ENCODE measurements around the gene NKAIN2.
A peak's percentile ranks its signal among the peaks of the same experiment; 100 is the strongest.

The NKAIN2 gene

DNA sequence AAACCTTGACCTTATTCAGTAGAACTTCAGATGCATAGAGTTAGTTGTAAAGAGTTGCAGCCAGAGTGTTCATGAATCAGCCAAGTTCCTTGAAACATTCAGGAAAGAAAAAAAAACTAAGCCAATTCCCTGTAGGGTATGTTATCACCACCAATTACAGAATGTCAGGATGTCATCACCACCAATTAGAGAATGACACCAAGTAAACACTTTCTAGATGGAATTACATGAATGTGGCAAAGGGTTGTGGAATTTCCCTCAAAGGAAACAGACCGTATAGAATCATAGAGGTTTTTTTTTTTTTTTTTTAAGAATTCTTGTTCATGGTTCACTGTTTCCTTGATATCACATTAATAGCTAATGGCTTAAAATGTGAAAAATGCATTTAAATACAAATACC, 686.5 kb downstream of the NKAIN2 start (continued):
- no peak for TF ChIP-seq ZNF664 (tag by site-specific recombination; IDR thresholded peaks at IDR 0.05)
- TF ChIP-seq MYNN (tag by site-specific recombination; IDR thresholded peaks at IDR 0.05; ENCODE audit: borderline replicate concordance) = no peak
- TF ChIP-seq, protein P1, sequence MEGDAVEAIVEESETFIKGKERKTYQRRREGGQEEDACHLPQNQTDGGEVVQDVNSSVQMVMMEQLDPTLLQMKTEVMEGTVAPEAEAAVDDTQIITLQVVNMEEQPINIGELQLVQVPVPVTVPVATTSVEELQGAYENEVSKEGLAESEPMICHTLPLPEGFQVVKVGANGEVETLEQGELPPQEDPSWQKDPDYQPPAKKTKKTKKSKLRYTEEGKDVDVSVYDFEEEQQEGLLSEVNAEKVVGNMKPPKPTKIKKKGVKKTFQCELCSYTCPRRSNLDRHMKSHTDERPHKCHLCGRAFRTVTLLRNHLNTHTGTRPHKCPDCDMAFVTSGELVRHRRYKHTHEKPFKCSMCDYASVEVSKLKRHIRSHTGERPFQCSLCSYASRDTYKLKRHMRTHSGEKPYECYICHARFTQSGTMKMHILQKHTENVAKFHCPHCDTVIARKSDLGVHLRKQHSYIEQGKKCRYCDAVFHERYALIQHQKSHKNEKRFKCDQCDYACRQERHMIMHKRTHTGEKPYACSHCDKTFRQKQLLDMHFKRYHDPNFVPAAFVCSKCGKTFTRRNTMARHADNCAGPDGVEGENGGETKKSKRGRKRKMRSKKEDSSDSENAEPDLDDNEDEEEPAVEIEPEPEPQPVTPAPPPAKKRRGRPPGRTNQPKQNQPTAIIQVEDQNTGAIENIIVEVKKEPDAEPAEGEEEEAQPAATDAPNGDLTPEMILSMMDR (tag by site-specific recombination; IDR thresholded peaks at IDR 0.05) = no peak
- TF ChIP-seq SCRT1 (tag by site-specific recombination; IDR thresholded peaks at IDR 0.05; ENCODE audit: borderline replicate concordance) = no peak
- TF ChIP-seq ZNF529 (tag by site-specific recombination; IDR thresholded peaks at IDR 0.05; ENCODE audit: insufficient replicate concordance) = no peak
- TF ChIP-seq MEIS1 (CRISPR knock-in tag; IDR thresholded peaks at IDR 0.05; ENCODE audit: borderline replicate concordance) = no peak
- no peak for TF ChIP-seq ZNF792 (tag by site-specific recombination; IDR thresholded peaks at IDR 0.05)
- no peak for TF ChIP-seq BCL11B (tag by site-specific recombination; IDR thresholded peaks at IDR 0.05; ENCODE audit: low read depth)
- TF ChIP-seq ZNF16 (tag by site-specific recombination; IDR thresholded peaks at IDR 0.05; ENCODE audit: low read depth) = no peak
- no peak for TF ChIP-seq ZNF19 (tag by site-specific recombination; IDR thresholded peaks at IDR 0.05; ENCODE audit: low read depth)
- TF ChIP-seq, protein P2, sequence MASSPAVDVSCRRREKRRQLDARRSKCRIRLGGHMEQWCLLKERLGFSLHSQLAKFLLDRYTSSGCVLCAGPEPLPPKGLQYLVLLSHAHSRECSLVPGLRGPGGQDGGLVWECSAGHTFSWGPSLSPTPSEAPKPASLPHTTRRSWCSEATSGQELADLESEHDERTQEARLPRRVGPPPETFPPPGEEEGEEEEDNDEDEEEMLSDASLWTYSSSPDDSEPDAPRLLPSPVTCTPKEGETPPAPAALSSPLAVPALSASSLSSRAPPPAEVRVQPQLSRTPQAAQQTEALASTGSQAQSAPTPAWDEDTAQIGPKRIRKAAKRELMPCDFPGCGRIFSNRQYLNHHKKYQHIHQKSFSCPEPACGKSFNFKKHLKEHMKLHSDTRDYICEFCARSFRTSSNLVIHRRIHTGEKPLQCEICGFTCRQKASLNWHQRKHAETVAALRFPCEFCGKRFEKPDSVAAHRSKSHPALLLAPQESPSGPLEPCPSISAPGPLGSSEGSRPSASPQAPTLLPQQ (tag by site-specific recombination; IDR thresholded peaks at IDR 0.05) = peak; percentile 39; the same call in 1 of the 2 replicates
- TF ChIP-seq, protein P3, sequence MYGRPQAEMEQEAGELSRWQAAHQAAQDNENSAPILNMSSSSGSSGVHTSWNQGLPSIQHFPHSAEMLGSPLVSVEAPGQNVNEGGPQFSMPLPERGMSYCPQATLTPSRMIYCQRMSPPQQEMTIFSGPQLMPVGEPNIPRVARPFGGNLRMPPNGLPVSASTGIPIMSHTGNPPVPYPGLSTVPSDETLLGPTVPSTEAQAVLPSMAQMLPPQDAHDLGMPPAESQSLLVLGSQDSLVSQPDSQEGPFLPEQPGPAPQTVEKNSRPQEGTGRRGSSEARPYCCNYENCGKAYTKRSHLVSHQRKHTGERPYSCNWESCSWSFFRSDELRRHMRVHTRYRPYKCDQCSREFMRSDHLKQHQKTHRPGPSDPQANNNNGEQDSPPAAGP (tag by site-specific recombination; IDR thresholded peaks at IDR 0.05) = no peak
- TF ChIP-seq, protein P4, sequence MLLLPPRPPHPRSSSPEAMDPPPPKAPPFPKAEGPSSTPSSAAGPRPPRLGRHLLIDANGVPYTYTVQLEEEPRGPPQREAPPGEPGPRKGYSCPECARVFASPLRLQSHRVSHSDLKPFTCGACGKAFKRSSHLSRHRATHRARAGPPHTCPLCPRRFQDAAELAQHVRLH (tag by site-specific recombination; IDR thresholded peaks at IDR 0.05) = no peak
- TF ChIP-seq ZNF175 (tag by site-specific recombination; IDR thresholded peaks at IDR 0.05) = no peak
- peak; percentile 75 for TF ChIP-seq ZBTB17 (tag by site-specific recombination; IDR thresholded peaks at IDR 0.05)
- TF ChIP-seq ZNF223 (tag by site-specific recombination; IDR thresholded peaks at IDR 0.05) = no peak
- no peak for TF ChIP-seq ZBTB20 (tag by site-specific recombination; IDR thresholded peaks at IDR 0.05)
- no peak for TF ChIP-seq ZNF23 (tag by site-specific recombination; IDR thresholded peaks at IDR 0.05; ENCODE audit: borderline replicate concordance)
- peak; percentile 61; the same call in 1 of the 2 replicates for TF ChIP-seq ZNF394 (tag by site-specific recombination; IDR thresholded peaks at IDR 0.05; ENCODE audit: borderline replicate concordance)
- TF ChIP-seq ZNF561 (tag by site-specific recombination; IDR thresholded peaks at IDR 0.05; ENCODE audit: borderline replicate concordance) = no peak
- TF ChIP-seq PRDM1 (tag by site-specific recombination; IDR thresholded peaks at IDR 0.05) = no peak
- no peak for TF ChIP-seq KLF1 (tag by site-specific recombination; IDR thresholded peaks at IDR 0.05)
- TF ChIP-seq ZNF473 (tag by site-specific recombination; IDR thresholded peaks at IDR 0.05) = no peak
- no peak for TF ChIP-seq ZNF747 (tag by site-specific recombination; IDR thresholded peaks at IDR 0.05)
- peak; percentile 69; the same call in 1 of the 2 replicates for TF ChIP-seq GLI2 (tag by site-specific recombination; IDR thresholded peaks at IDR 0.05; ENCODE audit: borderline replicate concordance, low read depth)
- peak; percentile 97 for TF ChIP-seq SP7 (tag by site-specific recombination; IDR thresholded peaks at IDR 0.05)
- TF ChIP-seq ZNF560 (tag by site-specific recombination; IDR thresholded peaks at IDR 0.05; ENCODE audit: borderline replicate concordance) = no peak
- TF ChIP-seq ZNF677 (tag by site-specific recombination; IDR thresholded peaks at IDR 0.05) = no peak
- peak; percentile 85 for TF ChIP-seq ZNF843 (tag by site-specific recombination; IDR thresholded peaks at IDR 0.05)
- no peak for TF ChIP-seq ZNF426 (tag by site-specific recombination; IDR thresholded peaks at IDR 0.05)
- no peak for TF ChIP-seq ZNF510 (tag by site-specific recombination; IDR thresholded peaks at IDR 0.05; ENCODE audit: insufficient replicate concordance)
- TF ChIP-seq, protein P5, sequence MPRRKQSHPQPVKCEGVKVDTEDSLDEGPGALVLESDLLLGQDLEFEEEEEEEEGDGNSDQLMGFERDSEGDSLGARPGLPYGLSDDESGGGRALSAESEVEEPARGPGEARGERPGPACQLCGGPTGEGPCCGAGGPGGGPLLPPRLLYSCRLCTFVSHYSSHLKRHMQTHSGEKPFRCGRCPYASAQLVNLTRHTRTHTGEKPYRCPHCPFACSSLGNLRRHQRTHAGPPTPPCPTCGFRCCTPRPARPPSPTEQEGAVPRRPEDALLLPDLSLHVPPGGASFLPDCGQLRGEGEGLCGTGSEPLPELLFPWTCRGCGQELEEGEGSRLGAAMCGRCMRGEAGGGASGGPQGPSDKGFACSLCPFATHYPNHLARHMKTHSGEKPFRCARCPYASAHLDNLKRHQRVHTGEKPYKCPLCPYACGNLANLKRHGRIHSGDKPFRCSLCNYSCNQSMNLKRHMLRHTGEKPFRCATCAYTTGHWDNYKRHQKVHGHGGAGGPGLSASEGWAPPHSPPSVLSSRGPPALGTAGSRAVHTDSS (tag by site-specific recombination; IDR thresholded peaks at IDR 0.05) = no peak
- TF ChIP-seq ZSCAN30 (tag by site-specific recombination; IDR thresholded peaks at IDR 0.05) = no peak
- TF ChIP-seq, protein P6, sequence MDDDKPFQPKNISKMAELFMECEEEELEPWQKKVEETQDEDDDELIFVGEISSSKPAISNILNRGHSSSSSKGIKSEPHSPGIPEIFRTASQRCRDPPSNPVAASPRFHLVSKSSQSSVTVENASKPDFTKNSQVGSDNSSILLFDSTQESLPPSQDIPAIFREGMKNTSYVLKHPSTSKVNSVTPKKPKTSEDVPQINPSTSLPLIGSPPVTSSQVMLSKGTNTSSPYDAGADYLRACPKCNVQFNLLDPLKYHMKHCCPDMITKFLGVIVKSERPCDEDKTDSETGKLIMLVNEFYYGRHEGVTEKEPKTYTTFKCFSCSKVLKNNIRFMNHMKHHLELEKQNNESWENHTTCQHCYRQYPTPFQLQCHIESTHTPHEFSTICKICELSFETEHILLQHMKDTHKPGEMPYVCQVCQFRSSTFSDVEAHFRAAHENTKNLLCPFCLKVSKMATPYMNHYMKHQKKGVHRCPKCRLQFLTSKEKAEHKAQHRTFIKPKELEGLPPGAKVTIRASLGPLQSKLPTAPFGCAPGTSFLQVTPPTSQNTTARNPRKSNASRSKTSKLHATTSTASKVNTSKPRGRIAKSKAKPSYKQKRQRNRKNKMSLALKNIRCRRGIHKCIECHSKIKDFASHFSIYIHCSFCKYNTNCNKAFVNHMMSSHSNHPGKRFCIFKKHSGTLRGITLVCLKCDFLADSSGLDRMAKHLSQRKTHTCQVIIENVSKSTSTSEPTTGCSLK (tag by site-specific recombination; IDR thresholded peaks at IDR 0.05) = no peak
